OCI-LY1 (cell line): Measurements from ENCODE around the gene KRTAP22-1.

ENCODE experiments used
- H2AFZ ChIP-seq: fragments of 200-600 bp; sonication (generic), shearing (Covaris generic); 2 replicates; pipeline ENCODE4 v1.6.0; 2014; ENCODE audit warnings: antibody characterized with exemption, mild to moderate bottlenecking, low read length
- H3F3A ChIP-seq: fragments of 200-600 bp; sonication (generic), shearing (Covaris generic); 2 replicates; pipeline ENCODE4 v1.6.0; 2014; ENCODE audit warnings: mild to moderate bottlenecking, antibody characterized with exemption, low read length, moderate library complexity; ENCODE audit not compliant: insufficient read depth
- H3K27ac ChIP-seq: fragments of 200-600 bp; sonication (generic); 2 replicates; pipeline ENCODE4 v1.5.1; 2014; ENCODE audit warnings: low read length, mixed run types, mild to moderate bottlenecking, low read depth; ENCODE audit not compliant: poor library complexity, severe bottlenecking
- H3K27me3 ChIP-seq: fragments of 200-600 bp; sonication (generic); 2 replicates; pipeline ENCODE4 v1.6.0; 2014; ENCODE audit warnings: antibody characterized with exemption, mild to moderate bottlenecking, low read length, moderate library complexity; ENCODE audit not compliant: insufficient read depth
- H3K36me3 ChIP-seq: fragments of 200-600 bp; sonication (generic); 2 replicates; pipeline ENCODE4 v1.6.1; 2014; ENCODE audit warnings: mild to moderate bottlenecking, antibody characterized with exemption, low read length, moderate library complexity, mixed read lengths; ENCODE audit not compliant: insufficient read depth
- H3K4me1 ChIP-seq: fragments of 200-600 bp; sonication (generic); 2 replicates; pipeline ENCODE4 v1.5.1; 2014; ENCODE audit warnings: mild to moderate bottlenecking, low read length, moderate library complexity; ENCODE audit not compliant: insufficient read depth, severe bottlenecking
- H3K4me2 ChIP-seq: fragments of 200-600 bp; sonication (generic), shearing (Covaris generic); 2 replicates; pipeline ENCODE4 v1.6.1; 2014; ENCODE audit warnings: low read length
- H3K4me3 ChIP-seq: fragments of 200-600 bp; sonication (generic); 2 replicates; pipeline ENCODE4 v1.5.1; 2014; ENCODE audit warnings: low read length, low read depth, mild to moderate bottlenecking, mixed read lengths; ENCODE audit not compliant: poor library complexity, severe bottlenecking
- H3K79me2 ChIP-seq: fragments of 200-600 bp; shearing (Covaris generic); 2 replicates; pipeline ENCODE4 v1.6.1; 2016; ENCODE audit warnings: mixed run types, low read length, mixed read lengths; ENCODE audit not compliant: insufficient read depth
- H3K9ac ChIP-seq: fragments of 200-600 bp; sonication (generic), shearing (Covaris generic); 2 replicates; pipeline ENCODE4 v1.6.1; 2014; ENCODE audit warnings: mild to moderate bottlenecking, low read length, mixed read lengths
- H3K9me2 ChIP-seq: fragments of 200-600 bp; sonication (generic), shearing (Covaris generic); 2 replicates; pipeline ENCODE4 v1.6.1; 2014; ENCODE audit warnings: low read depth, mild to moderate bottlenecking, low read length, mixed read lengths
- H3K9me3 ChIP-seq: fragments of 200-600 bp; shearing (Covaris generic); 2 replicates; pipeline ENCODE4 v1.6.1; 2014; ENCODE audit warnings: low read length, mixed read lengths
- H4K20me1 ChIP-seq: fragments of 200-600 bp; sonication (generic), shearing (Covaris generic); 2 replicates; pipeline ENCODE4 v1.6.0; 2016; ENCODE audit warnings: mild to moderate bottlenecking, low read length; ENCODE audit not compliant: insufficient read depth
- CTCF ChIP-seq: fragments of 200-600 bp; sonication (generic), shearing (Covaris generic); IDR thresholded peaks from 2 replicates; pipeline ENCODE4 v1.5.1; 2017; ENCODE audit warnings: mild to moderate bottlenecking, antibody characterized with exemption, low read length, moderate library complexity, mixed read lengths
- EZH2 ChIP-seq: fragments of 200-600 bp; sonication (generic), shearing (Covaris generic); IDR thresholded peaks from 2 replicates; pipeline ENCODE4 v1.8.0; 2017; ENCODE audit warnings: borderline replicate concordance, mixed run types, mild to moderate bottlenecking, antibody characterized with exemption, low read length, moderate library complexity, mixed read lengths

The KRTAP22-1 gene

GRCh38 chr21:30638686-30639085 lies 37.8 kb downstream of the KRTAP22-1 start:
- no peaks in the 10 kb centered on the region for H3K9me2 ChIP-seq
- no peaks in the 10 kb centered on the region for H3K36me3 ChIP-seq
- H3K4me2 ChIP-seq: no peak overlapping the region
- H3K9me3 ChIP-seq: no peaks in the 10 kb centered on the region
- no peaks in the 10 kb centered on the region for H3F3A ChIP-seq
- no peak overlapping the region for H3K9ac ChIP-seq
- H3K27me3 ChIP-seq: no peaks in the 10 kb centered on the region
- TF ChIP-seq EZH2: no peak
- no peak overlapping the region for H2AFZ ChIP-seq
- no peak overlapping the region for H3K4me3 ChIP-seq
- no peaks in the 10 kb centered on the region for H3K79me2 ChIP-seq
- no peak overlapping the region for H3K27ac ChIP-seq
- no peaks in the 10 kb centered on the region for H3K4me1 ChIP-seq
- no peaks in the 10 kb centered on the region for H4K20me1 ChIP-seq

GRCh38 chr21:30642564-30642963 lies 41.7 kb downstream of the KRTAP22-1 start, which contains the start of gene KRTAP20-3:
Gene KRTAP20-3 (plus strand): TSS chr21:30642864.
- Histone ChIP-seq H3F3A (no peaks in the 10 kb centered on the region), H3K36me3 (no peaks in the 10 kb centered on the region), H3K4me3 (no peak within 1 kb of the TSS), H3K27ac (no peak within 1 kb of the TSS), H3K4me1 (no peaks in the 10 kb centered on the region), H3K27me3 (no peaks in the 10 kb centered on the region), H3K9me2 (no peaks in the 10 kb centered on the region), H3K4me2 (no peak within 1 kb of the TSS), H3K9ac (no peak within 1 kb of the TSS), H2AFZ (no peak within 1 kb of the TSS), H3K9me3 (no peaks in the 10 kb centered on the region), H3K79me2 (no peaks in the 10 kb centered on the region), H4K20me1 (no peaks in the 10 kb centered on the region)
- TF ChIP-seq CTCF (no peak), EZH2 (no peak)

GRCh38 chr21:30646904-30647414 lies 46.1 kb downstream of the KRTAP22-1 start:
- Histone ChIP-seq H3K27me3 (no peaks in the 10 kb centered on the region), H3K4me3 (no peak overlapping the region), H3K9me3 (no peaks in the 10 kb centered on the region), H3K27ac (no peak overlapping the region), H3K79me2 (no peaks in the 10 kb centered on the region), H3F3A (no peaks in the 10 kb centered on the region), H3K4me1 (no peaks in the 10 kb centered on the region), H4K20me1 (no peaks in the 10 kb centered on the region), H3K4me2 (no peak overlapping the region), H3K9ac (no peak overlapping the region), H2AFZ (no peak overlapping the region), H3K36me3 (no peaks in the 10 kb centered on the region), H3K9me2 (no peaks in the 10 kb centered on the region)
- no peak for TF ChIP-seq CTCF
- TF ChIP-seq EZH2: no peak
